ENCODE measurements around the gene ZNF664.
A peak's percentile ranks its signal among the peaks of the same experiment; 100 is the strongest.

ZNF664 gene

GRCh38 chr12:123971449-123971769 is 1.6 kb upstream of the ZNF664 start:
- TF ChIP-seq CTCF (IDR thresholded peaks at IDR 0.05; ENCODE audit: low read depth, low read length), result no peak
- peak overlapping the region; percentile 79 for H3K4me3 ChIP-seq (ENCODE audit: low read depth, low read length)

- H3K4me3 ChIP-seq (ENCODE audit: low read depth, low read length), result peak overlapping the region; percentile 79
- no peak for TF ChIP-seq CTCF (IDR thresholded peaks at IDR 0.05; ENCODE audit: low read depth, low read length)
Measured at GRCh38 chr12:123971770-123972456, 1.1 kb upstream of the ZNF664 start.

GRCh38 chr12:123973552-123974341 is 732 bp downstream of the ZNF664 start:
- TF ChIP-seq CTCF (IDR thresholded peaks at IDR 0.05; ENCODE audit: low read depth, low read length), result no peak
- peak overlapping the region; percentile 71 for H3K4me3 ChIP-seq (ENCODE audit: low read depth, low read length)

GRCh38 chr12:123976227-123976826 is 3.3 kb downstream of the ZNF664 start:
- H3K4me3 ChIP-seq (ENCODE audit: low read depth, low read length), result no peak overlapping the region
- TF ChIP-seq CTCF (IDR thresholded peaks at IDR 0.05; ENCODE audit: low read depth, low read length), result no peak

- H3K4me3 ChIP-seq (ENCODE audit: low read depth, low read length), result no peak overlapping the region
- TF ChIP-seq CTCF (IDR thresholded peaks at IDR 0.05; ENCODE audit: low read depth, low read length), result no peak
Measured at GRCh38 chr12:123979566-123979965, 6.6 kb downstream of the ZNF664 start.

GRCh38 chr12:123982269-123982668 is 9.3 kb downstream of the ZNF664 start:
- H3K4me3 ChIP-seq (ENCODE audit: low read depth, low read length), result no peak overlapping the region
- TF ChIP-seq CTCF (IDR thresholded peaks at IDR 0.05; ENCODE audit: low read depth, low read length), result no peak
